ENCODE results near the gene DKKL1. TPM values are rescaled to one million over a fixed set of nuclear protein-coding genes. Genes with fewer than 3 reads are reported as not detected.

Gene DKKL1
- total RNA-seq, 1 experiment from 2014 or later: not detected

DNA sequence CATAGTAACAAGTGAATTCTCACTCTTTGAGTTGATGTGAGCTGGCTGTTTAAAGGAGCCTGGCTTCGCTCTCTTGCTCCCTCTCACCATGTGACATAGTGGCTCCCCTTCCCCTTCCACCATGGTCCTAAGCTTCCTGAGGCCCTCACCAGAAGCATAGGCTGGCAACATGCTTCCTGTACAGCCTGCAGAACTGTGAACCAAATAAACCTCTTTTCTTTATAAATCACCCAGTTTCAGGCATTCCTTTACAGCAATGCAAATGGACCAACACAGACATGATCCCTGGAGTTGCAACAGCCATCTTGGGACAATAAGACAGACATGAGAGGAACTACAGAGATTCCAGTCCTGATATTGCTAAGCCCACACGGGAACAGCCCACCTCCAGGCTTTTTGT is 14.1 kb upstream of the DKKL1 start:
- no peaks in the 10 kb centered on the region for H3K27me3 ChIP-seq (ENCODE audit: insufficient read depth, low read depth)
- TF ChIP-seq EZH2 (IDR thresholded peaks at IDR 0.05; ENCODE audit: low read depth): no peak
- TF ChIP-seq, protein P1, sequence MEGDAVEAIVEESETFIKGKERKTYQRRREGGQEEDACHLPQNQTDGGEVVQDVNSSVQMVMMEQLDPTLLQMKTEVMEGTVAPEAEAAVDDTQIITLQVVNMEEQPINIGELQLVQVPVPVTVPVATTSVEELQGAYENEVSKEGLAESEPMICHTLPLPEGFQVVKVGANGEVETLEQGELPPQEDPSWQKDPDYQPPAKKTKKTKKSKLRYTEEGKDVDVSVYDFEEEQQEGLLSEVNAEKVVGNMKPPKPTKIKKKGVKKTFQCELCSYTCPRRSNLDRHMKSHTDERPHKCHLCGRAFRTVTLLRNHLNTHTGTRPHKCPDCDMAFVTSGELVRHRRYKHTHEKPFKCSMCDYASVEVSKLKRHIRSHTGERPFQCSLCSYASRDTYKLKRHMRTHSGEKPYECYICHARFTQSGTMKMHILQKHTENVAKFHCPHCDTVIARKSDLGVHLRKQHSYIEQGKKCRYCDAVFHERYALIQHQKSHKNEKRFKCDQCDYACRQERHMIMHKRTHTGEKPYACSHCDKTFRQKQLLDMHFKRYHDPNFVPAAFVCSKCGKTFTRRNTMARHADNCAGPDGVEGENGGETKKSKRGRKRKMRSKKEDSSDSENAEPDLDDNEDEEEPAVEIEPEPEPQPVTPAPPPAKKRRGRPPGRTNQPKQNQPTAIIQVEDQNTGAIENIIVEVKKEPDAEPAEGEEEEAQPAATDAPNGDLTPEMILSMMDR (conservative IDR thresholded peaks at IDR 0.05): no peak
- H3K79me2 ChIP-seq (ENCODE audit: low read depth): no peaks in the 10 kb centered on the region
- H3K27ac ChIP-seq: no peak overlapping the region
- no peak for DNase-seq
- H3K4me3 ChIP-seq: no peak overlapping the region
- intact Hi-C loops (cut with micrococcal nuclease; ENCODE audit: unreplicated experiment): no loop called here
- no peaks in the 10 kb centered on the region for H3K9me2 ChIP-seq (ENCODE audit: insufficient read depth)
- no peak overlapping the region for H2AFZ ChIP-seq
- POLR2A ChIA-PET (ENCODE audit: unreplicated experiment): no interaction called here
- no peaks in the 10 kb centered on the region for H3F3A ChIP-seq (ENCODE audit: insufficient read depth, low read depth)
- 0 out of 2 replicates have a peak, but pooled peaks cover 4% of the 10 kb centered on the region for H3K36me3 ChIP-seq (ENCODE audit: low read depth)
- H3K4me2 ChIP-seq: no peak overlapping the region
- no peaks in the 10 kb centered on the region for H3K4me1 ChIP-seq (replicated peaks; ENCODE audit: insufficient read depth)
- BruUV-seq (replicated peaks): no TSS peak
- CTCF ChIA-PET: no interaction called here
- no peaks in the 10 kb centered on the region for H4K20me1 ChIP-seq (ENCODE audit: insufficient read depth)
- no peaks in the 10 kb centered on the region for H3K9me3 ChIP-seq (ENCODE audit: insufficient read depth, low read depth)

- intact Hi-C loops (cut with micrococcal nuclease; ENCODE audit: unreplicated experiment): no loop called here
- H3K27me3 ChIP-seq (ENCODE audit: insufficient read depth, low read depth): no peaks in the 10 kb centered on the region
- H3K4me2 ChIP-seq: no peak overlapping the region
- H4K20me1 ChIP-seq (ENCODE audit: insufficient read depth): no peaks in the 10 kb centered on the region; the same call in 1 of the 2 replicates
- H3K4me1 ChIP-seq (replicated peaks; ENCODE audit: insufficient read depth): no peaks in the 10 kb centered on the region
- no peaks in the 10 kb centered on the region for H3K9me2 ChIP-seq (ENCODE audit: insufficient read depth)
- no TSS peak for BruUV-seq (replicated peaks)
- ChIA-PET POLR2A (ENCODE audit: unreplicated experiment) (no interaction called here), CTCF (no interaction called here)
- no peak for TF ChIP-seq EZH2 (IDR thresholded peaks at IDR 0.05; ENCODE audit: low read depth)
- TF ChIP-seq, protein P1 (conservative IDR thresholded peaks at IDR 0.05): no peak
- no peak for DNase-seq
- H3F3A ChIP-seq (ENCODE audit: insufficient read depth, low read depth): no peaks in the 10 kb centered on the region; the same call in 1 of the 2 replicates
- H2AFZ ChIP-seq: no peak overlapping the region
- no peak overlapping the region for H3K4me3 ChIP-seq
- H3K27ac ChIP-seq: no peak overlapping the region
- no peaks in the 10 kb centered on the region for H3K79me2 ChIP-seq (ENCODE audit: low read depth)
- no peaks in the 10 kb centered on the region for H3K36me3 ChIP-seq (ENCODE audit: low read depth)
- H3K9me3 ChIP-seq (ENCODE audit: insufficient read depth, low read depth): no peaks in the 10 kb centered on the region
Measured at GRCh38 chr19:49355909-49356353, 7.7 kb upstream of the DKKL1 start.

GRCh38 chr19:49356382-49356781 is 7.3 kb upstream of the DKKL1 start:
- Histone ChIP-seq H3K4me3 (no peak overlapping the region), H3K27me3 (ENCODE audit: insufficient read depth, low read depth) (no peaks in the 10 kb centered on the region), H3K9me2 (ENCODE audit: insufficient read depth) (no peaks in the 10 kb centered on the region), H3K9me3 (ENCODE audit: insufficient read depth, low read depth) (no peaks in the 10 kb centered on the region), H3K79me2 (ENCODE audit: low read depth) (no peaks in the 10 kb centered on the region), H4K20me1 (ENCODE audit: insufficient read depth) (no peaks in the 10 kb centered on the region; the same call in 1 of the 2 replicates), H3F3A (ENCODE audit: insufficient read depth, low read depth) (no peaks in the 10 kb centered on the region; the same call in 1 of the 2 replicates), H3K4me1 (replicated peaks; ENCODE audit: insufficient read depth) (no peaks in the 10 kb centered on the region), H3K36me3 (ENCODE audit: low read depth) (no peaks in the 10 kb centered on the region), H3K27ac (no peak overlapping the region), H2AFZ (no peak overlapping the region), H3K4me2 (no peak overlapping the region)
- no TSS peak for BruUV-seq (replicated peaks)
- TF ChIP-seq EZH2 (IDR thresholded peaks at IDR 0.05; ENCODE audit: low read depth): no peak
- TF ChIP-seq, protein P1 (conservative IDR thresholded peaks at IDR 0.05): no peak
- intact Hi-C loops (cut with micrococcal nuclease; ENCODE audit: unreplicated experiment): no loop called here
- ChIA-PET CTCF (no interaction called here), POLR2A (ENCODE audit: unreplicated experiment) (no interaction called here)
- DNase-seq: no peak
